ENCODE data around the gene UBQLN1.
"Not testable (repeated sequence)": the region's sequence is repeated elsewhere in the genome, so short reads cannot be mapped to it uniquely, and the experiment has no call there.

UBQLN1 gene

GRCh38 chr9:83633676-83634075, 74.1 kb downstream of the UBQLN1 start:
- no peak for DNase-seq (ENCODE audit: low read depth in 3 of 3)

- DNase-seq (ENCODE audit: low read depth in 3 of 3), result no peak
These were observed 74.5 kb downstream of the UBQLN1 start for GRCh38 chr9:83633255-83633654.

- DNase-seq (ENCODE audit: low read depth in 3 of 3), result no peak
These were observed 76.8 kb downstream of the UBQLN1 start for GRCh38 chr9:83630938-83631457.

- no peak for DNase-seq (ENCODE audit: low read depth in 3 of 3)
These were observed 78.2 kb downstream of the UBQLN1 start for GRCh38 chr9:83629433-83630104.

GRCh38 chr9:83628540-83628939, 79.2 kb downstream of the UBQLN1 start:
- no peak for DNase-seq (ENCODE audit: low read depth in 3 of 3)

- DNase-seq (ENCODE audit: low read depth in 3 of 3), result no peak
These were observed 82.6 kb downstream of the UBQLN1 start for GRCh38 chr9:83625178-83625577.

- DNase-seq (ENCODE audit: low read depth in 3 of 3), result no peak
These were observed 84.1 kb downstream of the UBQLN1 start for GRCh38 chr9:83623679-83624076.

- peak; percentile 13 to 27 (median 20) for DNase-seq (ENCODE audit: low read depth in 3 of 3)
These were observed 84.6 kb downstream of the UBQLN1 start, which contains the start of gene IDNK for GRCh38 chr9:83622939-83623678. Gene IDNK (plus strand): TSS chr9:83623143. CDS start chr9:83623172, 29 bp downstream.

- DNase-seq (ENCODE audit: low read depth in 3 of 3), result peak; percentile 26 to 65 (median 31)
These were observed 85.3 kb downstream of the UBQLN1 start for GRCh38 chr9:83622433-83622938.

GRCh38 chr9:83620841-83621636, 86.7 kb downstream of the UBQLN1 start:
- no peak for DNase-seq (ENCODE audit: low read depth in 3 of 3)

- DNase-seq (ENCODE audit: low read depth in 3 of 3), result no peak
These were observed 90.5 kb downstream of the UBQLN1 start for GRCh38 chr9:83617299-83617698.

GRCh38 chr9:83613298-83613697, 94.5 kb downstream of the UBQLN1 start:
- not testable (repeated sequence) for DNase-seq (ENCODE audit: low read depth in 3 of 3)
